IMR-90 (cell line): Measurements from ENCODE around the gene ITIH2. TPM values are rescaled to one million over a fixed set of nuclear protein-coding genes. Genes with fewer than 3 reads are reported as not detected.
A peak's percentile ranks its signal among the peaks of the same experiment; 100 is the strongest.

Experiments
- ATAC-seq: fragments of 200-7000 bp; cut with Tn5 transposase; 2 replicates; pipeline ENCODE4 v1.9.1; 2020; ENCODE audit warnings: low read depth, mild to moderate bottlenecking, moderate library complexity
- BruUV-seq: library from RNA; stranded (reverse); fragments of 400-500 nt; replicated peaks from 2 replicates; lab custom pipeline; 2021; lab: Mats Ljungman, UMichigan
- CTCF ChIA-PET: fragments of 300-600 bp; formaldehyde crosslinking; extraction: SDS; loops from one replicate; lab custom pipeline; 2021; ENCODE audit warnings: antibody characterized with exemption; lab: Yijun Ruan, JAX
- POLR2A ChIA-PET: fragments of 300-600 bp; sonication (Branson Sonifier 250); formaldehyde crosslinking; loops from one replicate; lab custom pipeline; 2022; ENCODE audit warnings: antibody characterized with exemption; ENCODE audit not compliant: unreplicated experiment; lab: Charles Lee
- DNase-seq: peaks from one replicate; pipeline ENCODE4 v3.0.0; 2013
- H2AFZ ChIP-seq: replicated peaks from 2 replicates; pipeline ENCODE3; 2013; ENCODE audit warnings: low read length, mild to moderate bottlenecking; ENCODE audit not compliant: poor library complexity
- H2AK5ac ChIP-seq: 2 replicates; pipeline ENCODE4 v1.6.1; 2013; ENCODE audit warnings: low read depth, low read length, inconsistent platforms
- H2AK9ac ChIP-seq: replicated peaks from 2 replicates; pipeline ENCODE3; 2013; ENCODE audit warnings: mild to moderate bottlenecking, low read depth, low read length, moderate library complexity; ENCODE audit not compliant: poor library complexity
- H2BK120ac ChIP-seq: 2 replicates; pipeline ENCODE4 v1.6.1; 2013; ENCODE audit warnings: low read depth, low read length, inconsistent platforms
- H2BK15ac ChIP-seq: 3 replicates; pipeline ENCODE4 v1.6.1; 2013; ENCODE audit warnings: low read depth, low read length, inconsistent platforms
- H2BK20ac ChIP-seq: 2 replicates; pipeline ENCODE4 v1.6.1; 2013; ENCODE audit warnings: low read depth, mild to moderate bottlenecking, inconsistent platforms, low read length, moderate library complexity
- H2BK5ac ChIP-seq: 2 replicates; pipeline ENCODE4 v1.6.1; 2013; ENCODE audit warnings: mild to moderate bottlenecking, low read depth, low read length, inconsistent platforms; ENCODE audit not compliant: poor library complexity, severe bottlenecking
- H3K14ac ChIP-seq: replicated peaks from 2 replicates; pipeline ENCODE4 v1.6.1; 2013; ENCODE audit warnings: low read depth, low read length, inconsistent platforms
- H3K18ac ChIP-seq: 2 replicates; pipeline ENCODE4 v1.6.1; 2013; ENCODE audit warnings: low read depth, low read length, control low read depth
- H3K23ac ChIP-seq: 2 replicates; pipeline ENCODE4 v1.6.1; 2013; ENCODE audit warnings: low read depth, low read length, inconsistent platforms
- H3K27ac ChIP-seq: 2 replicates; pipeline ENCODE4 v1.5.1; 2013; ENCODE audit warnings: mild to moderate bottlenecking, control low read depth, low read length; ENCODE audit not compliant: insufficient read depth
- H3K27me3 ChIP-seq: 2 replicates; pipeline ENCODE4 v1.6.1; 2013; ENCODE audit warnings: low read length; ENCODE audit not compliant: control insufficient read depth, insufficient read depth
- H3K36me3 ChIP-seq: 2 replicates; pipeline ENCODE4 v1.6.1; 2013; ENCODE audit warnings: low read length, mixed read lengths; ENCODE audit not compliant: control insufficient read depth, insufficient read depth
- H3K4ac ChIP-seq: 2 replicates; pipeline ENCODE4 v1.6.1; 2013; ENCODE audit warnings: low read depth, low read length, inconsistent platforms
- H3K4me1 ChIP-seq: 2 replicates; pipeline ENCODE4 v1.6.1; 2013; ENCODE audit warnings: low read length, mixed read lengths; ENCODE audit not compliant: control insufficient read depth, insufficient read depth
- H3K4me2 ChIP-seq: 2 replicates; pipeline ENCODE4 v1.6.1; 2013; ENCODE audit warnings: low read depth, mild to moderate bottlenecking, control low read depth, low read length, moderate library complexity
- H3K4me3 ChIP-seq: 2 replicates; pipeline ENCODE4 v1.5.1; 2013; ENCODE audit warnings: low read depth, mild to moderate bottlenecking, control low read depth, low read length, moderate library complexity; ENCODE audit not compliant: insufficient read depth
- H3K56ac ChIP-seq: 2 replicates; pipeline ENCODE4 v1.6.1; 2013; ENCODE audit warnings: low read length, inconsistent platforms; ENCODE audit not compliant: insufficient read depth; ENCODE audit errors: extremely low read depth
- H3K79me1 ChIP-seq, 2 experiments: 2 replicates each; pipeline ENCODE4 v1.6.1; 2013; ENCODE audit warnings: low read length in 2 of 2, inconsistent platforms in 1 of 2, low read depth in 1 of 2
- H3K9ac ChIP-seq: 2 replicates; pipeline ENCODE4 v1.6.1; 2013; ENCODE audit warnings: low read depth, low read length, control low read depth
- H3K9me1 ChIP-seq: 2 replicates; pipeline ENCODE4 v1.6.1; 2013; ENCODE audit warnings: low read length, inconsistent platforms; ENCODE audit not compliant: insufficient read depth
- H3K9me3 ChIP-seq: 2 replicates; pipeline ENCODE4 v1.6.1; 2013; ENCODE audit warnings: low read length; ENCODE audit not compliant: control insufficient read depth, insufficient read depth
- H4K20me1 ChIP-seq: 2 replicates; pipeline ENCODE4 v1.6.1; 2013; ENCODE audit warnings: low read length, inconsistent platforms; ENCODE audit not compliant: insufficient read depth
- H4K5ac ChIP-seq: 2 replicates; pipeline ENCODE4 v1.6.1; 2013; ENCODE audit warnings: mild to moderate bottlenecking, low read depth, low read length, control low read depth
- H4K8ac ChIP-seq, 2 experiments: 2 replicates each; pipeline ENCODE4 v1.6.1; 2013; ENCODE audit warnings: low read depth in 2 of 2, low read length in 2 of 2, control low read depth in 1 of 2, inconsistent platforms in 1 of 2
- H4K91ac ChIP-seq: 2 replicates; pipeline ENCODE4 v1.6.1; 2013; ENCODE audit warnings: low read depth, low read length, inconsistent platforms; ENCODE audit not compliant: insufficient read depth
- CEBPB ChIP-seq: IDR thresholded peaks from 2 replicates; pipeline ENCODE4 v1.6.1; 2012; ENCODE audit warnings: low read depth, low read length, improper control_type of control experiment
- FOS ChIP-seq: fragments of 150-350 bp; IDR thresholded peaks from 2 replicates; pipeline ENCODE4 v1.6.1; 2016; ENCODE audit warnings: low read depth, low read length
- WGBS, 2 experiments: methylation state at CpG; one replicate each; pipeline versions ENCODE4 v1.1.5 to v1.1.7; 2013; ENCODE audit warnings: missing lambda C conversion rate in 2 of 2; ENCODE audit not compliant: insufficient read length in 1 of 2; ENCODE audit errors: extremely low coverage in 2 of 2; 5-methylcytosine and 5-hydroxymethylcytosine counted together
- dilution Hi-C: fragments of 300-500 bp; cut with HindIII; formaldehyde crosslinking; loops from one replicate; pipeline ENCODE4 v1.14.3; 2018; ENCODE audit warnings: low sequenced_read_pairs; ENCODE audit not compliant: unreplicated experiment
- in situ Hi-C: fragments of 300-500 bp; cut with MboI; formaldehyde crosslinking; loops from 3 replicates; pipeline ENCODE4 v1.14.3; 2019; ENCODE audit warnings: low sequenced_read_pairs, inconsistent platforms, mixed read lengths
- intact Hi-C: fragments of 100-400 bp; cut with micrococcal nuclease; formaldehyde crosslinking; loops from 2 replicates; pipeline ENCODE4 v1.10.0; 2022
- polyA plus RNA-seq, 3 experiments: library from polyadenylated mRNA; depleted of rRNA; stranded (reverse); fragments of >200 nt; gene quantifications; 2 replicates each; pipeline ENCODE4 v1.2.3, GENCODE V29; 2012; ENCODE audit warnings: low replicate concordance in 1 of 3
- total RNA-seq: library from RNA; depleted of rRNA; stranded (reverse); fragments of >200 nt; gene quantifications from 2 replicates; pipeline ENCODE4 v1.2.3, GENCODE V29; 2012

ITIH2 gene
- total and polyA plus RNA-seq, 2 of the 4 experiments (the other 2 are of a cell fraction), result not detected

GRCh38 chr10:7664707-7665106 is 38.4 kb upstream of the ITIH2 start:
- H3K36me3 ChIP-seq, result no peaks in the 10 kb centered on the region
- intact Hi-C loops, result no loop called here
- no peak overlapping the region for H3K14ac ChIP-seq
- no peak overlapping the region for H2BK20ac ChIP-seq
- H3K9ac ChIP-seq, result no peak overlapping the region
- TF ChIP-seq FOS, result no peak
- TF ChIP-seq CEBPB, result peak; percentile 25; the same call in 1 of the 2 replicates
- H4K91ac ChIP-seq, result no peak overlapping the region
- ATAC-seq, result no peak
- ChIA-PET CTCF (no interaction called here), POLR2A (no interaction called here)
- no CpG with 5 or more reads among the region's 2 CpGs for WGBS, 2 experiments
- H3K79me1 ChIP-seq, result no peaks in the 10 kb centered on the region
- no peak overlapping the region for H4K5ac ChIP-seq
- H3K27ac ChIP-seq, result no peak overlapping the region
- no peak overlapping the region for H3K4ac ChIP-seq
- H2AK5ac ChIP-seq, result no peak overlapping the region
- no TSS peak for BruUV-seq
- H4K20me1 ChIP-seq, result no peaks in the 10 kb centered on the region
- peaks cover 25% of the 10 kb centered on the region for H3K27me3 ChIP-seq
- no peak overlapping the region for H3K23ac ChIP-seq
- no peak overlapping the region for H2AK9ac ChIP-seq
- no peak overlapping the region for H2AFZ ChIP-seq
- in situ Hi-C loops, result no loop called here
- H4K8ac ChIP-seq, result no peak overlapping the region
- no peak overlapping the region for H3K4me2 ChIP-seq
- H3K4me1 ChIP-seq, result no peaks in the 10 kb centered on the region
- H3K9me1 ChIP-seq, result no peaks in the 10 kb centered on the region
- H3K9me3 ChIP-seq, result no peaks in the 10 kb centered on the region
- H3K4me3 ChIP-seq, result no peak overlapping the region
- no peak overlapping the region for H2BK15ac ChIP-seq
- no peak overlapping the region for H2BK120ac ChIP-seq
- no peak overlapping the region for H3K56ac ChIP-seq
- H2BK5ac ChIP-seq, result no peak overlapping the region
- DNase-seq, result no peak
- dilution Hi-C loops, result no loop called here
- no peak overlapping the region for H3K18ac ChIP-seq
